Gastroesophageal sphincter (tissue), 4 donors: ENCODE measurements around the gene KIF26A. TPM values are rescaled to one million over a fixed set of nuclear protein-coding genes. Genes with fewer than 3 reads are reported as not detected.
"Not testable (repeated sequence)": the region's sequence is repeated elsewhere in the genome, so short reads cannot be mapped to it uniquely, and the experiment has no call there.

ENCODE experiments used
- ATAC-seq: fragments of 150-250 bp; one replicate; pipeline ENCODE4 v1.9.1; 2016; ENCODE audit warnings: mild to moderate bottlenecking, moderate library complexity
- H3K27ac ChIP-seq, 4 donors: fragments of 200-600 bp; sonication (generic) in 3 of 4; 1 replicate in 3 of 4; 2 replicates in 1 of 4; pipeline ENCODE4 v1.5.1; 2016 to 2019
- H3K27me3 ChIP-seq: fragments of 200-600 bp; sonication (generic); one replicate; pipeline ENCODE4 v1.5.1; 2019
- H3K36me3 ChIP-seq, 2 donors: fragments of 200-600 bp; sonication (generic); one replicate each; pipeline ENCODE4 v1.5.1; 2019; ENCODE audit warnings: control low read depth in 1 of 2
- H3K4me1 ChIP-seq, 3 donors: fragments of 200-600 bp; sonication (generic); 1 replicate in 2 of 3; 2 replicates in 1 of 3; pipeline ENCODE4 v1.5.1; 2016 to 2019; ENCODE audit warnings: control low read depth in 2 of 3
- H3K4me3 ChIP-seq, 2 donors: fragments of 200-600 bp; sonication (generic); one replicate each; pipeline ENCODE4 v1.5.1; 2019; ENCODE audit warnings: mild to moderate bottlenecking in 1 of 2, moderate library complexity in 1 of 2
- H3K9me3 ChIP-seq, 3 donors: fragments of 200-600 bp; sonication (generic); one replicate each; pipeline ENCODE4 v1.5.1; 2017 to 2019; ENCODE audit warnings: control low read depth in 2 of 3
- EP300 ChIP-seq: sonication (generic); formaldehyde crosslinking; IDR thresholded peaks from one replicate; pipeline ENCODE4 v1.6.1; 2017; ENCODE audit warnings: antibody characterized with exemption, mild to moderate bottlenecking
- POLR2A ChIP-seq, 2 donors: fragments of 450-650 bp; IDR thresholded peaks; one replicate each; pipeline ENCODE4 v1.6.1; 2017; ENCODE audit warnings: antibody characterized with exemption in 2 of 2, mild to moderate bottlenecking in 2 of 2, moderate library complexity in 1 of 2
- POLR2AphosphoS5 ChIP-seq: sonication (generic); formaldehyde crosslinking; IDR thresholded peaks from one replicate; pipeline ENCODE4 v1.6.1; 2017; ENCODE audit warnings: antibody characterized with exemption
- WGBS, 2 donors: methylation state at CpG; one replicate each; pipeline ENCODE4 v1.1.5; 2018; ENCODE audit warnings: low coverage in 1 of 2; 5-methylcytosine and 5-hydroxymethylcytosine counted together
- total RNA-seq, 4 donors: library from RNA; depleted of rRNA; stranded (reverse); fragments of >200 nt; gene quantifications; one replicate each; pipeline ENCODE4 v1.1.0, GENCODE V29; 2016
- TF ChIP-seq, protein P1 (sequence below), 4 experiments: fragments of 200-600 bp in 2 of 4; fragments of 450-650 bp in 2 of 4; sonication (generic) in 1 of 4; IDR thresholded peaks; one replicate each; pipeline ENCODE4 v1.5.1; 2017 to 2019; ENCODE audit warnings: antibody characterized with exemption in 4 of 4, mild to moderate bottlenecking in 2 of 4, moderate library complexity in 2 of 4

KIF26A gene
- total RNA-seq, 4 donors from 2014 or later = 2.2 to 6.9 (median 2.9) TPM

DNA sequence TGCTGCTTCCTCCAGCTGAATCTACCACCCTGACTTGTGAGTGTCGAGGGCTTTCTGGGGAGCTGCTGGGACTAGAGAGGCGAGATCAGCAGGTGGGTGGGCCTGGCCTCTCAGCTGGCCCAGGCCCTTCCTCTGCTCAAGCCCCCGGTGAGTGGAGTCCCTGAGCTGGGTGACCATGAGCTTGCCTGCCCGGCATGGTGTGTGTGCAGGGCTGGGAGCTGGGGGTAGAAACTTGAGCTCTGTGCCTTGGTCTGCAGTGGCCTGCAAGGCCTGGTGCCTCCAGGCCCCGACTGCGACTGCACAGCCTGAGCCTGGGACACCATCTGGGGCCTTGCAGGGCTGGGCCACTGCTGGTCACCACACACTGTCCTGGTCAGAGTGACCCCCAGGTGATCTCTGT, 67.4 kb downstream of the KIF26A start:
- Histone ChIP-seq H3K9me3 (no peaks in the 10 kb centered on the region), H3K27me3 (peaks cover 48% of the 10 kb centered on the region), H3K27ac (no peak overlapping the region), H3K4me3 (no peak overlapping the region), H3K4me1 (no peaks in the 10 kb centered on the region), H3K36me3 (no peaks in the 10 kb centered on the region)
- ATAC-seq = no peak
- TF ChIP-seq POLR2A (IDR thresholded peaks at IDR 0.05) (no peak), POLR2AphosphoS5 (no peak)
- WGBS, 2 donors = no CpG with 5 or more reads among the region's 6 CpGs

DNA sequence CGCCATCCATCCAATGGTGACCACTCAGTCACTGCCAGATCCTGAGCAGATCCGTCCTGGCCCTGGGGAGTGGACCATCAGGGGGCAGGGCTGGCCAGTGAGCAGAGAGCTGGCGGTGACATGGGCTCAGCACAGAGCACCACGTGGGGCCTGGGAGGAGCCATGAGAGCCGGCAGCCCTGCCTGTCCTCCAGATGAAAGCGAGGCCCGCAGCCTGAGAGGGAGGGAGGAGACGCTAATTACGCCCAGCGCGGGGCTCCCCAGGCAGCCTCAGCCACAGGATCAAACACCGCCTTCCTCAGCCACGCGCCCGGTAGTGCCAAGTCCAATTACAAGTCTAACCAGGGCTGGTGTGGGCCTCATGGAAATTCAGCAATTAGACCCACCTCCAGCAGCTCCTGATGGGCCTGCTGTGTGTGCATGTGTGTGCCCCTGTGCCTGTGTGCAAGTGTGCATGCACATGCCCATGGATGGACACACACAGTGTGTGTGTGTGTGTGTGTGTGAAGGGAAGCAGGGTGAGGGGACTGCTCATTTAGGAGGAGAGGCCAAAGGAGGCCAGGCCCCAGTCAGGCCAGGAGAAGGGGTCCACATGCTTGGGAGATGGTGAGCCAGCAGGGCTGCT, 68.0 kb downstream of the KIF26A start:
- no peak for ATAC-seq
- 49% methylated on average over 5 of the region's 15 CpGs; no CpG with 5 or more reads in 1 of the 2 donors for WGBS, 2 donors
- TF ChIP-seq POLR2A (IDR thresholded peaks at IDR 0.05) (no peak), POLR2AphosphoS5 (no peak), EP300 (no peak)
- TF ChIP-seq, protein P1, sequence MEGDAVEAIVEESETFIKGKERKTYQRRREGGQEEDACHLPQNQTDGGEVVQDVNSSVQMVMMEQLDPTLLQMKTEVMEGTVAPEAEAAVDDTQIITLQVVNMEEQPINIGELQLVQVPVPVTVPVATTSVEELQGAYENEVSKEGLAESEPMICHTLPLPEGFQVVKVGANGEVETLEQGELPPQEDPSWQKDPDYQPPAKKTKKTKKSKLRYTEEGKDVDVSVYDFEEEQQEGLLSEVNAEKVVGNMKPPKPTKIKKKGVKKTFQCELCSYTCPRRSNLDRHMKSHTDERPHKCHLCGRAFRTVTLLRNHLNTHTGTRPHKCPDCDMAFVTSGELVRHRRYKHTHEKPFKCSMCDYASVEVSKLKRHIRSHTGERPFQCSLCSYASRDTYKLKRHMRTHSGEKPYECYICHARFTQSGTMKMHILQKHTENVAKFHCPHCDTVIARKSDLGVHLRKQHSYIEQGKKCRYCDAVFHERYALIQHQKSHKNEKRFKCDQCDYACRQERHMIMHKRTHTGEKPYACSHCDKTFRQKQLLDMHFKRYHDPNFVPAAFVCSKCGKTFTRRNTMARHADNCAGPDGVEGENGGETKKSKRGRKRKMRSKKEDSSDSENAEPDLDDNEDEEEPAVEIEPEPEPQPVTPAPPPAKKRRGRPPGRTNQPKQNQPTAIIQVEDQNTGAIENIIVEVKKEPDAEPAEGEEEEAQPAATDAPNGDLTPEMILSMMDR (IDR thresholded peaks at IDR 0.05) = no peak
- no peaks in the 10 kb centered on the region for H3K4me1 ChIP-seq
- no peak overlapping the region for H3K4me3 ChIP-seq
- H3K27me3 ChIP-seq = peaks cover 50% of the 10 kb centered on the region
- H3K9me3 ChIP-seq = no peaks in the 10 kb centered on the region
- no peak overlapping the region for H3K27ac ChIP-seq
- no peaks in the 10 kb centered on the region for H3K36me3 ChIP-seq

DNA sequence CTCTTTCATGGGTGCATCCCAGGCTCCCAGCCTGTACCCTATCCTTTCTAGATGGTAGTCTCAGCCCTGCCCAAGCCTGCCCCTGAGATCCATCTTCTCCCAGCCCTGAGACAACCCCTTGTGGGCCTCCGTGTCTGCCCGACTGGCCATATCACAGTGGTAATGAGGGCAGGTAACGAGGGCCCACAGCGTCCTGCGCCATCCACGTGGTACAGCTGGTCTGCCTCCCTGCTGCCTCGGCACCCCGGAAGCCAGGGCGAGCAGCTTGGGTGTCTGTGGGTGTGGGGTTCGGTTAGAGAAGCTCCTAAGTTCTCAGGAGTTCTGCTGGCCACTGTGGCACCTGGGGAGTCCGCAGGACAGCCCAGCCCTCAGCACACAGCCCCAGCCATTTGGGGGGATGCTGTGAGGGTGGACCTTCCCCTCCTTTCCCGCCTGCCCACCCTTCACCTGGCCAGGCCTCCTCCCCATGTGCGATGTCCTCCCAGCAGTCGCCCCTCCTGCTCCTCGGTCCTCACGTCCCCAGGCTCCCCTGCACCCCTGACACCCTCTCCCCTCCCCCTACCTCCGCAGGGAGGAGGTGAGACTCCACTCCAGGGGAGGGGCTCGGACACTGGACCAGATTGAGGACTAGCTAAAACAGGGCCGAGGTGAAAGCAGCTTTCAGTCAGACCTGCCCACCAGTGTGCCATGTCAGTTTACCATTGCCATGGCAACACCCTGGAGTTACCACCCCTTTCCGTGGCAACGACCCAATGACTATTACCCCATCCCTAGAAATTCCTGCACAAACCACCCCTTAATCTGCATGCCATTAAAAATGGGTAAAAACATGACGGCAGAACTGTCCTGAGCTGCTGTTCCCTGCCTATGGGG, 69.0 kb downstream of the KIF26A start:
- Histone ChIP-seq H3K9me3 (no peaks in the 10 kb centered on the region), H3K4me3 (no peak overlapping the region), H3K27me3 (peaks cover 54% of the 10 kb centered on the region), H3K27ac (no peak overlapping the region), H3K4me1 (no peaks in the 10 kb centered on the region), H3K36me3 (no peaks in the 10 kb centered on the region)
- TF ChIP-seq EP300 (no peak), POLR2AphosphoS5 (no peak), POLR2A (IDR thresholded peaks at IDR 0.05) (no peak)
- TF ChIP-seq, protein P1 (IDR thresholded peaks at IDR 0.05) = no peak
- WGBS, 2 donors = 72 to 80% methylated on average over 3 to 6 of the region's 22 CpGs
- ATAC-seq = no peak

DNA sequence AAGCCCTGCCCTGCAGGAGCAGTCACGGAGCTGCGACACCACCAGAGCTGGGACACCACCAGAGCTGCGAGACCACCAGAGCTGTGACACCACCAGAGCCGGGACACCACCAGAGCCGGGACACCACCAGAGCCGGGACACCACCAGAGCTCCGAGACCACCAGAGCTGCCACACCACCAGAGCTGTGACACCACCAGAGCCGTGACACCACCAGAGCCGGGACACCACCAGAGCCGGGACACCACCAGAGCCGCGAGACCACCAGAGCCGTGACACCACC, 69.6 kb downstream of the KIF26A start:
- ATAC-seq, H3K27ac ChIP-seq, H3K4me1 ChIP-seq, H3K36me3 ChIP-seq, H3K9me3 ChIP-seq, H3K4me3 ChIP-seq: not testable (repeated sequence)
- WGBS, 2 donors = no CpG with 5 or more reads among the region's 13 CpGs
- H3K27me3 ChIP-seq = peaks cover 54% of the 10 kb centered on the region

DNA sequence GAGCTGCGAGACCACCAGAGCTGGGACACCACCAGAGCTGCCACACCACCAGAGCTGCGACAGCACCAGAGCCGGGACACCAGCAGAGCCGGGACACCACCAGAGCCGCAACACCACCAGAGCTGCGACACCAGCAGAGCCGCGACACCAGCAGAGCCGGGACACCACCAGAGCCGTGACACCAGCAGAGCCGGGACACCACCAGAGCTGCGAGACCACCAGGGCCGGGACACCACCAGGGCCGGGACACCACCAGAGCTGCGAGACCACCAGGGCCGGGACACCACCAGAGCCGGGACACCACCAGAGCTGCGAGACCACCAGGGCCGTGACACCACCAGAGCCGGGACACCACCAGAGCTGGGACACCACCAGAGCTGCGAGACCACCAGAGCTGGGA, 69.9 kb downstream of the KIF26A start:
- not testable (repeated sequence) for H3K9me3 ChIP-seq, H3K4me1 ChIP-seq, H3K27ac ChIP-seq, H3K4me3 ChIP-seq, H3K36me3 ChIP-seq, ATAC-seq
- WGBS, 2 donors = no CpG with 5 or more reads among the region's 21 CpGs
- H3K27me3 ChIP-seq = peaks cover 54% of the 10 kb centered on the region

DNA sequence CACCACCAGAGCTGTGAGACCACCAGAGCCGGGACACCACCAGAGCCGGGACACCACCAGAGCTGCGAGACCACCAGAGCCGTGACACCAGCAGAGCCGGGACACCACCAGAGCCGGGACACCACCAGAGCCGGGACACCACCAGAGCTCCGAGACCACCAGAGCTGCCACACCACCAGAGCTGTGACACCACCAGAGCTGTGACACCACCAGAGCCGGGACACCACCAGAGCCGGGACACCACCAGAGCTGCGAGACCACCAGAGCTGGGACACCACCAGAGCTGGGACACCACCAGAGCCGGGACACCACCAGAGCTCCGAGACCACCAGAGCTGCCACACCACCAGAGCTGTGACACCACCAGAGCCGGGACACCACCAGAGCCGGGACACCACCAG, 70.7 kb downstream of the KIF26A start:
- H3K36me3 ChIP-seq, H3K4me3 ChIP-seq, H3K27ac ChIP-seq, ATAC-seq, H3K4me1 ChIP-seq, H3K9me3 ChIP-seq: not testable (repeated sequence)
- WGBS, 2 donors = no CpG with 5 or more reads among the region's 15 CpGs
- peaks cover 61% of the 10 kb centered on the region for H3K27me3 ChIP-seq
